ENCODE results near the gene C2.

C2 gene

GRCh38 chr6:31947864-31948263 is 20.3 kb downstream of the C2 start:
- H3K27ac ChIP-seq (replicated peaks): no peak overlapping the region
- DNase-seq (ENCODE audit: low read depth in 1 of 2, low spot score in 1 of 2): no peak
- no peak overlapping the region for H3K4me3 ChIP-seq (replicated peaks; ENCODE audit: insufficient read depth, low read length)
- TF ChIP-seq CTCF (IDR thresholded peaks at IDR 0.05; ENCODE audit: insufficient read depth, low read length): no peak
- no peak for TF ChIP-seq POLR2AphosphoS5 (IDR thresholded peaks at IDR 0.05; ENCODE audit: low read depth)
- no peak for TF ChIP-seq GABPA (IDR thresholded peaks at IDR 0.05; ENCODE audit: low read depth)
- no peak for TF ChIP-seq REST (IDR thresholded peaks at IDR 0.05; ENCODE audit: insufficient replicate concordance, low read depth)
- no peak for TF ChIP-seq SPI1 (IDR thresholded peaks at IDR 0.05; ENCODE audit: borderline replicate concordance, low read depth)
- H3K27me3 ChIP-seq (ENCODE audit: insufficient read depth, poor library complexity, severe bottlenecking): peaks cover 4% of the 10 kb centered on the region

- no peak for TF ChIP-seq REST (IDR thresholded peaks at IDR 0.05; ENCODE audit: insufficient replicate concordance, low read depth)
- no peak for TF ChIP-seq GABPA (IDR thresholded peaks at IDR 0.05; ENCODE audit: low read depth)
- TF ChIP-seq SPI1 (IDR thresholded peaks at IDR 0.05; ENCODE audit: borderline replicate concordance, low read depth): no peak
- no peak for TF ChIP-seq POLR2AphosphoS5 (IDR thresholded peaks at IDR 0.05; ENCODE audit: low read depth)
- TF ChIP-seq CTCF (IDR thresholded peaks at IDR 0.05; ENCODE audit: insufficient read depth, low read length): no peak
- Histone ChIP-seq H3K27me3 (ENCODE audit: insufficient read depth, poor library complexity, severe bottlenecking) (peaks cover 2% of the 10 kb centered on the region), H3K4me3 (replicated peaks; ENCODE audit: insufficient read depth, low read length) (no peak overlapping the region), H3K27ac (replicated peaks) (no peak overlapping the region)
- DNase-seq (ENCODE audit: low read depth in 1 of 2, low spot score in 1 of 2): no peak
Measured at GRCh38 chr6:31948306-31948705, 20.8 kb downstream of the C2 start.

GRCh38 chr6:31948753-31949413 is 21.4 kb downstream of the C2 start:
- no peaks in the 10 kb centered on the region for H3K27me3 ChIP-seq (ENCODE audit: insufficient read depth, poor library complexity, severe bottlenecking)
- no peak for DNase-seq (ENCODE audit: low read depth in 1 of 2, low spot score in 1 of 2)
- H3K4me3 ChIP-seq (replicated peaks; ENCODE audit: insufficient read depth, low read length): no peak overlapping the region
- no peak for TF ChIP-seq SPI1 (IDR thresholded peaks at IDR 0.05; ENCODE audit: borderline replicate concordance, low read depth)
- no peak; the same call in 1 of the 2 replicates for TF ChIP-seq POLR2AphosphoS5 (IDR thresholded peaks at IDR 0.05; ENCODE audit: low read depth)
- TF ChIP-seq GABPA (IDR thresholded peaks at IDR 0.05; ENCODE audit: low read depth): no peak
- no peak for TF ChIP-seq CTCF (IDR thresholded peaks at IDR 0.05; ENCODE audit: insufficient read depth, low read length)
- no peak for TF ChIP-seq REST (IDR thresholded peaks at IDR 0.05; ENCODE audit: insufficient replicate concordance, low read depth)
- H3K27ac ChIP-seq (replicated peaks): no peak overlapping the region
